Measurements from ENCODE around the gene TCEA2. TPM values are rescaled to one million over a fixed set of nuclear protein-coding genes. Genes with fewer than 3 reads are reported as not detected.

Gene TCEA2
- total and polyA plus RNA-seq, 2 of the 13 experiments (the other 11 are each of a cell fraction or from before 2014, with no cell fraction given) = 28.1 to 33.7 TPM

DNA sequence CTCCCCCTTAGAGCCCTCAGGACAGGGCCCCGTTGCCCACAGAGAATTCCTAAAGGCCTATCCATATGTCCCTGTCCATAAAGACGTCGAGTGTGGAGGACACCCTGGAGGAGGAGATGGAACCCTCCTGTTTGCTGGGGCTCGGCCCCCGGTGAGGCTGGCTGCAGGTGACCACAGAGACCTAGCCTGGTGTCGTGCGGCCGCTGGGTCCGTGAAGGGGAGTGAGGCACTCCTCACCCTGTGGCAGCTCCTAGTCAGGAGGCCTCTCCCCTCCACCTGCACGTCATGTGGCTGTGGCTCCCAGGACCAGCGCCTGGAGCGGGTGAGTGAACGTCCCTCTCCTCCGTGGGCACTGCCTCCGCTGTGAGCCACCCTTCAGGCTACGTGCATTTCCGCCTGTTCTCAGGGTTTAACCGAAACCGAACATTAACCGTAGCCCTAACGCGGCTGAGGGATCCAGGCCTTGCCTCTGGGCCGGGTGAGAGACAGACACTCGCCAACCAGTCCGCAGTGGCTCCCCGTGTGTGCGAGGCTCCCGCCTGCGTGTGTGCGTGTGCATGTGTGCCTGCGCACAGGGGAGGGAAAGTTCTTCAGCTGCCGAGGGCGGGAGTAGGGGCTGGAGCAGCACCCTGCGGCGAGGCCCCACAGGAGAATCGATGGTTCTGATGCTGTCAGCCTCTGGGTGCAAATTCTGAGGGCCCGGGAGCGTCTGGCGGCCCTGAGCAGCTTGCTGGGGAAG, 5.9 kb upstream of the TCEA2 start (continued):
- TF ChIP-seq, protein P1, sequence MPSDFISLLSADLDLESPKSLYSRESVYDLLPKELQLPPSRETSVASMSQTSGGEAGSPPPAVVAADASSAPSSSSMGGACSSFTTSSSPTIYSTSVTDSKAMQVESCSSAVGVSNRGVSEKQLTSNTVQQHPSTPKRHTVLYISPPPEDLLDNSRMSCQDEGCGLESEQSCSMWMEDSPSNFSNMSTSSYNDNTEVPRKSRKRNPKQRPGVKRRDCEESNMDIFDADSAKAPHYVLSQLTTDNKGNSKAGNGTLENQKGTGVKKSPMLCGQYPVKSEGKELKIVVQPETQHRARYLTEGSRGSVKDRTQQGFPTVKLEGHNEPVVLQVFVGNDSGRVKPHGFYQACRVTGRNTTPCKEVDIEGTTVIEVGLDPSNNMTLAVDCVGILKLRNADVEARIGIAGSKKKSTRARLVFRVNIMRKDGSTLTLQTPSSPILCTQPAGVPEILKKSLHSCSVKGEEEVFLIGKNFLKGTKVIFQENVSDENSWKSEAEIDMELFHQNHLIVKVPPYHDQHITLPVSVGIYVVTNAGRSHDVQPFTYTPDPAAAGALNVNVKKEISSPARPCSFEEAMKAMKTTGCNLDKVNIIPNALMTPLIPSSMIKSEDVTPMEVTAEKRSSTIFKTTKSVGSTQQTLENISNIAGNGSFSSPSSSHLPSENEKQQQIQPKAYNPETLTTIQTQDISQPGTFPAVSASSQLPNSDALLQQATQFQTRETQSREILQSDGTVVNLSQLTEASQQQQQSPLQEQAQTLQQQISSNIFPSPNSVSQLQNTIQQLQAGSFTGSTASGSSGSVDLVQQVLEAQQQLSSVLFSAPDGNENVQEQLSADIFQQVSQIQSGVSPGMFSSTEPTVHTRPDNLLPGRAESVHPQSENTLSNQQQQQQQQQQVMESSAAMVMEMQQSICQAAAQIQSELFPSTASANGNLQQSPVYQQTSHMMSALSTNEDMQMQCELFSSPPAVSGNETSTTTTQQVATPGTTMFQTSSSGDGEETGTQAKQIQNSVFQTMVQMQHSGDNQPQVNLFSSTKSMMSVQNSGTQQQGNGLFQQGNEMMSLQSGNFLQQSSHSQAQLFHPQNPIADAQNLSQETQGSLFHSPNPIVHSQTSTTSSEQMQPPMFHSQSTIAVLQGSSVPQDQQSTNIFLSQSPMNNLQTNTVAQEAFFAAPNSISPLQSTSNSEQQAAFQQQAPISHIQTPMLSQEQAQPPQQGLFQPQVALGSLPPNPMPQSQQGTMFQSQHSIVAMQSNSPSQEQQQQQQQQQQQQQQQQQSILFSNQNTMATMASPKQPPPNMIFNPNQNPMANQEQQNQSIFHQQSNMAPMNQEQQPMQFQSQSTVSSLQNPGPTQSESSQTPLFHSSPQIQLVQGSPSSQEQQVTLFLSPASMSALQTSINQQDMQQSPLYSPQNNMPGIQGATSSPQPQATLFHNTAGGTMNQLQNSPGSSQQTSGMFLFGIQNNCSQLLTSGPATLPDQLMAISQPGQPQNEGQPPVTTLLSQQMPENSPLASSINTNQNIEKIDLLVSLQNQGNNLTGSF (CRISPR knock-in tag; IDR thresholded peaks at IDR 0.05) = 0 out of 2 replicates have a peak, but pooled peaks have one; percentile 13
- peak; percentile 78; the same call in 1 of the 2 replicates for TF ChIP-seq ZNF550 (CRISPR knock-in tag; IDR thresholded peaks at IDR 0.05; ENCODE audit: borderline replicate concordance)
- TF ChIP-seq, protein P2, sequence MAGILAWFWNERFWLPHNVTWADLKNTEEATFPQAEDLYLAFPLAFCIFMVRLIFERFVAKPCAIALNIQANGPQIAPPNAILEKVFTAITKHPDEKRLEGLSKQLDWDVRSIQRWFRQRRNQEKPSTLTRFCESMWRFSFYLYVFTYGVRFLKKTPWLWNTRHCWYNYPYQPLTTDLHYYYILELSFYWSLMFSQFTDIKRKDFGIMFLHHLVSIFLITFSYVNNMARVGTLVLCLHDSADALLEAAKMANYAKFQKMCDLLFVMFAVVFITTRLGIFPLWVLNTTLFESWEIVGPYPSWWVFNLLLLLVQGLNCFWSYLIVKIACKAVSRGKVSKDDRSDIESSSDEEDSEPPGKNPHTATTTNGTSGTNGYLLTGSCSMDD (CRISPR knock-in tag; IDR thresholded peaks at IDR 0.05) = no peak
- TF ChIP-seq ZNF431 (CRISPR knock-in tag; IDR thresholded peaks at IDR 0.05; ENCODE audit: borderline replicate concordance, low read depth) = peak; percentile 39; the same call in 1 of the 2 replicates
- TF ChIP-seq ZSCAN21 (CRISPR knock-in tag; IDR thresholded peaks at IDR 0.05; ENCODE audit: borderline replicate concordance) = peak; percentile 39; the same call in 1 of the 2 replicates
- TF ChIP-seq, protein P3, sequence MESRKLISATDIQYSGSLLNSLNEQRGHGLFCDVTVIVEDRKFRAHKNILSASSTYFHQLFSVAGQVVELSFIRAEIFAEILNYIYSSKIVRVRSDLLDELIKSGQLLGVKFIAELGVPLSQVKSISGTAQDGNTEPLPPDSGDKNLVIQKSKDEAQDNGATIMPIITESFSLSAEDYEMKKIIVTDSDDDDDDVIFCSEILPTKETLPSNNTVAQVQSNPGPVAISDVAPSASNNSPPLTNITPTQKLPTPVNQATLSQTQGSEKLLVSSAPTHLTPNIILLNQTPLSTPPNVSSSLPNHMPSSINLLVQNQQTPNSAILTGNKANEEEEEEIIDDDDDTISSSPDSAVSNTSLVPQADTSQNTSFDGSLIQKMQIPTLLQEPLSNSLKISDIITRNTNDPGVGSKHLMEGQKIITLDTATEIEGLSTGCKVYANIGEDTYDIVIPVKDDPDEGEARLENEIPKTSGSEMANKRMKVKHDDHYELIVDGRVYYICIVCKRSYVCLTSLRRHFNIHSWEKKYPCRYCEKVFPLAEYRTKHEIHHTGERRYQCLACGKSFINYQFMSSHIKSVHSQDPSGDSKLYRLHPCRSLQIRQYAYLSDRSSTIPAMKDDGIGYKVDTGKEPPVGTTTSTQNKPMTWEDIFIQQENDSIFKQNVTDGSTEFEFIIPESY (CRISPR knock-in tag; IDR thresholded peaks at IDR 0.05) = peak; percentile 93
- TF ChIP-seq NFYB (CRISPR knock-in tag; IDR thresholded peaks at IDR 0.05) = no peak
- 0 out of 2 replicates have a peak, but pooled peaks have one; percentile 93 for TF ChIP-seq ZNF761 (CRISPR knock-in tag; conservative IDR thresholded peaks at IDR 0.05)
- TF ChIP-seq, protein P4, sequence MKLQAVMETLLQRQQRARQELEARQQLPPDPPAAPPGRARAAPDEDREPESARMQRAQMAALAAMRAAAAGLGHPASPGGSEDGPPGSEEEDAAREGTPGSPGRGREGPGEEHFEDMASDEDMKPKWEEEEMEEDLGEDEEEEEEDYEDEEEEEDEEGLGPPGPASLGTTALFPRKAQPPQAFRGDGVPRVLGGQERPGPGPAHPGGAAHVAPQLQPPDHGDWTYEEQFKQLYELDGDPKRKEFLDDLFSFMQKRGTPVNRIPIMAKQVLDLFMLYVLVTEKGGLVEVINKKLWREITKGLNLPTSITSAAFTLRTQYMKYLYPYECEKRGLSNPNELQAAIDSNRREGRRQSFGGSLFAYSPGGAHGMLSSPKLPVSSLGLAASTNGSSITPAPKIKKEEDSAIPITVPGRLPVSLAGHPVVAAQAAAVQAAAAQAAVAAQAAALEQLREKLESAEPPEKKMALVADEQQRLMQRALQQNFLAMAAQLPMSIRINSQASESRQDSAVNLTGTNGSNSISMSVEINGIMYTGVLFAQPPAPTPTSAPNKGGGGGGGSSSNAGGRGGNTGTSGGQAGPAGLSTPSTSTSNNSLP (IDR thresholded peaks at IDR 0.05; ENCODE audit: low read depth, low read length) = no peak
- peak; percentile 27 for TF ChIP-seq ZFP36 (IDR thresholded peaks at IDR 0.05; ENCODE audit: borderline replicate concordance, low read depth, low read length, partially characterized antibody)
- no peak for TF ChIP-seq MTA3 (CRISPR knock-in tag; IDR thresholded peaks at IDR 0.05)
- 0 out of 3 replicates have a peak, but pooled peaks have one; percentile 7 for TF ChIP-seq MXI1 (IDR thresholded peaks at IDR 0.05; ENCODE audit: borderline replicate concordance, low read depth, low read length)
- TF ChIP-seq ZNF644 (CRISPR knock-in tag; IDR thresholded peaks at IDR 0.05; ENCODE audit: low read depth) = no peak
- peak; percentile 81; the same call in 1 of the 2 replicates for TF ChIP-seq ZNF878 (CRISPR knock-in tag; IDR thresholded peaks at IDR 0.05)
- no peak for TF ChIP-seq ARNTL (CRISPR knock-in tag; IDR thresholded peaks at IDR 0.05)
- peak; percentile 72 for TF ChIP-seq IKZF4 (CRISPR knock-in tag; IDR thresholded peaks at IDR 0.05; ENCODE audit: borderline replicate concordance, low read depth, not compliant biosample characterization)
- TF ChIP-seq, protein P5, sequence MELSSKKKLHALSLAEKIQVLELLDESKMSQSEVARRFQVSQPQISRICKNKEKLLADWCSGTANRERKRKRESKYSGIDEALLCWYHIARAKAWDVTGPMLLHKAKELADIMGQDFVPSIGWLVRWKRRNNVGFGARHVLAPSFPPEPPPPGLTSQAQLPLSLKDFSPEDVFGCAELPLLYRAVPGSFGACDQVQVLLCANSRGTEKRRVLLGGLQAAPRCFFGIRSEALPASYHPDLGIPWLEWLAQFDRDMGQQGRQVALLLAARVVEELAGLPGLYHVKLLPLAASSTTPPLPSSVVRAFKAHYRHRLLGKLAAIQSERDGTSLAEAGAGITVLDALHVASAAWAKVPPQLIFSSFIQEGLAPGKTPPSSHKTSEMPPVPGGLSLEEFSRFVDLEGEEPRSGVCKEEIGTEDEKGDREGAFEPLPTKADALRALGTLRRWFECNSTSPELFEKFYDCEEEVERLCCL (CRISPR knock-in tag; IDR thresholded peaks at IDR 0.05; ENCODE audit: borderline replicate concordance) = no peak
